IMR-90 (cell line): ENCODE measurements around the gene ATG14. TPM values are rescaled to one million over a fixed set of nuclear protein-coding genes. Genes with fewer than 3 reads are reported as not detected.

Experiments used
- ATAC-seq: fragments of 200-7000 bp; cut with Tn5 transposase; 2 replicates; pipeline ENCODE4 v1.9.1; 2020; ENCODE audit warnings: low read depth, mild to moderate bottlenecking, moderate library complexity
- BruUV-seq: library from RNA; stranded (reverse); fragments of 400-500 nt; replicated peaks from 2 replicates; lab custom pipeline; 2021; lab: Mats Ljungman, UMichigan
- CTCF ChIA-PET: fragments of 300-600 bp; formaldehyde crosslinking; extraction: SDS; loops from one replicate; lab custom pipeline; 2021; ENCODE audit warnings: antibody characterized with exemption; lab: Yijun Ruan, JAX
- POLR2A ChIA-PET: fragments of 300-600 bp; sonication (Branson Sonifier 250); formaldehyde crosslinking; loops from one replicate; lab custom pipeline; 2022; ENCODE audit warnings: antibody characterized with exemption; ENCODE audit not compliant: unreplicated experiment; lab: Charles Lee
- DNase-seq: peaks from one replicate; pipeline ENCODE4 v3.0.0; 2013
- H2AFZ ChIP-seq: replicated peaks from 2 replicates; pipeline ENCODE3; 2013; ENCODE audit warnings: low read length, mild to moderate bottlenecking; ENCODE audit not compliant: poor library complexity
- H2AK5ac ChIP-seq: 2 replicates; pipeline ENCODE4 v1.6.1; 2013; ENCODE audit warnings: low read depth, low read length, inconsistent platforms
- H2AK9ac ChIP-seq: replicated peaks from 2 replicates; pipeline ENCODE3; 2013; ENCODE audit warnings: mild to moderate bottlenecking, low read depth, low read length, moderate library complexity; ENCODE audit not compliant: poor library complexity
- H2BK120ac ChIP-seq: 2 replicates; pipeline ENCODE4 v1.6.1; 2013; ENCODE audit warnings: low read depth, low read length, inconsistent platforms
- H2BK15ac ChIP-seq: 3 replicates; pipeline ENCODE4 v1.6.1; 2013; ENCODE audit warnings: low read depth, low read length, inconsistent platforms
- H2BK20ac ChIP-seq: 2 replicates; pipeline ENCODE4 v1.6.1; 2013; ENCODE audit warnings: low read depth, mild to moderate bottlenecking, inconsistent platforms, low read length, moderate library complexity
- H2BK5ac ChIP-seq: 2 replicates; pipeline ENCODE4 v1.6.1; 2013; ENCODE audit warnings: mild to moderate bottlenecking, low read depth, low read length, inconsistent platforms; ENCODE audit not compliant: poor library complexity, severe bottlenecking
- H3K14ac ChIP-seq: replicated peaks from 2 replicates; pipeline ENCODE4 v1.6.1; 2013; ENCODE audit warnings: low read depth, low read length, inconsistent platforms
- H3K18ac ChIP-seq: 2 replicates; pipeline ENCODE4 v1.6.1; 2013; ENCODE audit warnings: low read depth, low read length, control low read depth
- H3K23ac ChIP-seq: 2 replicates; pipeline ENCODE4 v1.6.1; 2013; ENCODE audit warnings: low read depth, low read length, inconsistent platforms
- H3K27ac ChIP-seq: 2 replicates; pipeline ENCODE4 v1.5.1; 2013; ENCODE audit warnings: mild to moderate bottlenecking, control low read depth, low read length; ENCODE audit not compliant: insufficient read depth
- H3K27me3 ChIP-seq: 2 replicates; pipeline ENCODE4 v1.6.1; 2013; ENCODE audit warnings: low read length; ENCODE audit not compliant: control insufficient read depth, insufficient read depth
- H3K36me3 ChIP-seq: 2 replicates; pipeline ENCODE4 v1.6.1; 2013; ENCODE audit warnings: low read length, mixed read lengths; ENCODE audit not compliant: control insufficient read depth, insufficient read depth
- H3K4ac ChIP-seq: 2 replicates; pipeline ENCODE4 v1.6.1; 2013; ENCODE audit warnings: low read depth, low read length, inconsistent platforms
- H3K4me1 ChIP-seq: 2 replicates; pipeline ENCODE4 v1.6.1; 2013; ENCODE audit warnings: low read length, mixed read lengths; ENCODE audit not compliant: control insufficient read depth, insufficient read depth
- H3K4me2 ChIP-seq: 2 replicates; pipeline ENCODE4 v1.6.1; 2013; ENCODE audit warnings: low read depth, mild to moderate bottlenecking, control low read depth, low read length, moderate library complexity
- H3K4me3 ChIP-seq: 2 replicates; pipeline ENCODE4 v1.5.1; 2013; ENCODE audit warnings: low read depth, mild to moderate bottlenecking, control low read depth, low read length, moderate library complexity; ENCODE audit not compliant: insufficient read depth
- H3K56ac ChIP-seq: 2 replicates; pipeline ENCODE4 v1.6.1; 2013; ENCODE audit warnings: low read length, inconsistent platforms; ENCODE audit not compliant: insufficient read depth; ENCODE audit errors: extremely low read depth
- H3K79me1 ChIP-seq, 2 experiments: 2 replicates each; pipeline ENCODE4 v1.6.1; 2013; ENCODE audit warnings: low read length in 2 of 2, inconsistent platforms in 1 of 2, low read depth in 1 of 2
- H3K9ac ChIP-seq: 2 replicates; pipeline ENCODE4 v1.6.1; 2013; ENCODE audit warnings: low read depth, low read length, control low read depth
- H3K9me1 ChIP-seq: 2 replicates; pipeline ENCODE4 v1.6.1; 2013; ENCODE audit warnings: low read length, inconsistent platforms; ENCODE audit not compliant: insufficient read depth
- H3K9me3 ChIP-seq: 2 replicates; pipeline ENCODE4 v1.6.1; 2013; ENCODE audit warnings: low read length; ENCODE audit not compliant: control insufficient read depth, insufficient read depth
- H4K20me1 ChIP-seq: 2 replicates; pipeline ENCODE4 v1.6.1; 2013; ENCODE audit warnings: low read length, inconsistent platforms; ENCODE audit not compliant: insufficient read depth
- H4K5ac ChIP-seq: 2 replicates; pipeline ENCODE4 v1.6.1; 2013; ENCODE audit warnings: mild to moderate bottlenecking, low read depth, low read length, control low read depth
- H4K8ac ChIP-seq, 2 experiments: 2 replicates each; pipeline ENCODE4 v1.6.1; 2013; ENCODE audit warnings: low read depth in 2 of 2, low read length in 2 of 2, control low read depth in 1 of 2, inconsistent platforms in 1 of 2
- H4K91ac ChIP-seq: 2 replicates; pipeline ENCODE4 v1.6.1; 2013; ENCODE audit warnings: low read depth, low read length, inconsistent platforms; ENCODE audit not compliant: insufficient read depth
- BHLHE40 ChIP-seq: fragments of 150-350 bp; IDR thresholded peaks from 2 replicates; pipeline ENCODE4 v1.6.1; 2016; ENCODE audit warnings: mild to moderate bottlenecking, low read depth, low read length
- CEBPB ChIP-seq: IDR thresholded peaks from 2 replicates; pipeline ENCODE4 v1.6.1; 2012; ENCODE audit warnings: low read depth, low read length, improper control_type of control experiment
- ELK1 ChIP-seq: fragments of 150-350 bp; IDR thresholded peaks from 2 replicates; pipeline ENCODE4 v1.6.1; 2016; ENCODE audit warnings: low read depth, mild to moderate bottlenecking, low read length, moderate library complexity, borderline replicate concordance
- POLR2A ChIP-seq: IDR thresholded peaks from 2 replicates; pipeline ENCODE4 v1.6.1; 2012; ENCODE audit warnings: mild to moderate bottlenecking, low read depth, low read length
- RAD21 ChIP-seq: IDR thresholded peaks from 2 replicates; pipeline ENCODE4 v1.6.1; 2012; ENCODE audit warnings: low read length, improper control_type of control experiment
- WGBS, 2 experiments: methylation state at CpG; one replicate each; pipeline versions ENCODE4 v1.1.5 to v1.1.7; 2013; ENCODE audit warnings: missing lambda C conversion rate in 2 of 2; ENCODE audit not compliant: insufficient read length in 1 of 2; ENCODE audit errors: extremely low coverage in 2 of 2; 5-methylcytosine and 5-hydroxymethylcytosine counted together
- dilution Hi-C: fragments of 300-500 bp; cut with HindIII; formaldehyde crosslinking; loops from one replicate; pipeline ENCODE4 v1.14.3; 2018; ENCODE audit warnings: low sequenced_read_pairs; ENCODE audit not compliant: unreplicated experiment
- in situ Hi-C: fragments of 300-500 bp; cut with MboI; formaldehyde crosslinking; loops from 3 replicates; pipeline ENCODE4 v1.14.3; 2019; ENCODE audit warnings: low sequenced_read_pairs, inconsistent platforms, mixed read lengths
- intact Hi-C: fragments of 100-400 bp; cut with micrococcal nuclease; formaldehyde crosslinking; loops from 2 replicates; pipeline ENCODE4 v1.10.0; 2022
- polyA plus RNA-seq, 3 experiments: library from polyadenylated mRNA; depleted of rRNA; stranded (reverse); fragments of >200 nt; gene quantifications; 2 replicates each; pipeline ENCODE4 v1.2.3, GENCODE V29; 2012; ENCODE audit warnings: low replicate concordance in 1 of 3
- total RNA-seq: library from RNA; depleted of rRNA; stranded (reverse); fragments of >200 nt; gene quantifications from 2 replicates; pipeline ENCODE4 v1.2.3, GENCODE V29; 2012

ATG14 gene
- total and polyA plus RNA-seq, 2 of the 4 experiments (the other 2 are of a cell fraction): 5.0 to 12.4 TPM

- Histone ChIP-seq H2BK120ac (no peak overlapping the region), H3K4ac (no peak overlapping the region; the same call in 1 of the 2 replicates), H3K27ac (no peak overlapping the region), H3K9me1 (peaks cover 20% of the 10 kb centered on the region), H4K5ac (no peak overlapping the region), H3K18ac (no peak overlapping the region), H3K9ac (no peak overlapping the region), H4K91ac (no peak overlapping the region), H3K4me2 (peak overlapping the region; percentile 18), H3K27me3 (no peaks in the 10 kb centered on the region), H3K9me3 (no peaks in the 10 kb centered on the region), H3K23ac (no peak overlapping the region), H4K20me1 (peaks cover 56% of the 10 kb centered on the region), H3K14ac (no peak overlapping the region), H4K8ac (no peak overlapping the region), H2BK20ac (no peak overlapping the region), H2AK5ac (no peak overlapping the region), H3K79me1 (peaks cover 43 to 64% of the 10 kb centered on the region in 2 experiments), H2AFZ (no peak overlapping the region), H3K4me1 (peaks cover 14% of the 10 kb centered on the region), H2BK5ac (no peak overlapping the region), H3K56ac (no peak overlapping the region), H3K36me3 (no peaks in the 10 kb centered on the region), H3K4me3 (no peak overlapping the region), H2BK15ac (no peak overlapping the region), H2AK9ac (no peak overlapping the region)
- in situ Hi-C loops: no loop called here
- dilution Hi-C loops: no loop called here
- 94% methylated on average over 2 of the region's 7 CpGs; no CpG with 5 or more reads in 1 of the 2 experiments for WGBS, 2 experiments
- TF ChIP-seq ELK1 (no peak), BHLHE40 (no peak), CEBPB (no peak), POLR2A (no peak), RAD21 (no peak)
- DNase-seq (peak; percentile 19), ATAC-seq (no peak)
- intact Hi-C loops: loop anchor here (5.0 kb wide), 1 partner anchor 46 kb away; no protein-coding TSS in a partner anchor
- BruUV-seq: no TSS peak
- ChIA-PET POLR2A (no interaction called here), CTCF (interaction anchor here (0.6 to 1.7 kb wide), 3 partner anchors 16 to 51 kb away, joined by 3 to 5 read pairs (median 4); no protein-coding TSS in a partner anchor)
Measured at GRCh38 chr14:55332654-55333570, 78.7 kb downstream of the ATG14 start.
